GM12864 (cell line): ENCODE measurements around the gene KRTAP9-1.
"Not testable (repeated sequence)": the region's sequence is repeated elsewhere in the genome, so short reads cannot be mapped to it uniquely, and the experiment has no call there.

Experiments used
- DNase-seq: peaks from one replicate; pipeline ENCODE4 v3.0.0-alpha.2; 2011; ENCODE audit warnings: low read depth
- H3K4me3 ChIP-seq: 2 replicates; pipeline ENCODE4 v1.5.1; 2011; ENCODE audit warnings: mild to moderate bottlenecking, low read depth, low read length, control low read depth
- CTCF ChIP-seq: IDR thresholded peaks from 2 replicates; pipeline ENCODE4 v1.5.1; 2011; ENCODE audit warnings: low read depth, mild to moderate bottlenecking, moderate library complexity, low read length, control low read depth, inconsistent platforms; ENCODE audit errors: missing control alignments

KRTAP9-1 gene

GRCh38 chr17:41149652-41149985, 40.1 kb upstream of the KRTAP9-1 start, which contains the start of gene KRTAP4-5:
Gene KRTAP4-5, minus strand, starts transcription at chr17:41149825. Its CDS starts 58 bp downstream, at chr17:41149767.
- DNase-seq: no peak
- TF ChIP-seq CTCF: no peak

GRCh38 chr17:41150026-41150425, 39.7 kb upstream of the KRTAP9-1 start:
- no peak for TF ChIP-seq CTCF
- no peak for DNase-seq
- H3K4me3 ChIP-seq: no peak overlapping the region

More at GRCh38 chr17:41149652-41149985, 40.1 kb upstream of the KRTAP9-1 start, which contains the start of gene KRTAP4-5:
- H3K4me3 ChIP-seq: no peak within 1 kb of the TSS

- DNase-seq: no peak
- no peak overlapping the region for H3K4me3 ChIP-seq
- TF ChIP-seq CTCF: no peak
Measured at GRCh38 chr17:41151525-41151924, 38.2 kb upstream of the KRTAP9-1 start.

GRCh38 chr17:41153856-41154255, 35.8 kb upstream of the KRTAP9-1 start:
- TF ChIP-seq CTCF: no peak
- H3K4me3 ChIP-seq: no peak overlapping the region
- no peak for DNase-seq

GRCh38 chr17:41160190-41160589, 29.5 kb upstream of the KRTAP9-1 start:
- H3K4me3 ChIP-seq: not testable (repeated sequence)

GRCh38 chr17:41160648-41161047, 29.0 kb upstream of the KRTAP9-1 start, which contains the start of gene KRTAP4-4:
Gene KRTAP4-4, minus strand, starts transcription at chr17:41160748. Its CDS starts 57 bp downstream, at chr17:41160691.
- TF ChIP-seq CTCF: no peak
- no peak for DNase-seq

More at GRCh38 chr17:41160190-41160589, 29.5 kb upstream of the KRTAP9-1 start:
- DNase-seq: not testable (repeated sequence)

GRCh38 chr17:41163828-41164227, 25.9 kb upstream of the KRTAP9-1 start:
- H3K4me3 ChIP-seq: no peak overlapping the region
- DNase-seq: no peak
- TF ChIP-seq CTCF: no peak

More at GRCh38 chr17:41160648-41161047, 29.0 kb upstream of the KRTAP9-1 start, which contains the start of gene KRTAP4-4:
- H3K4me3 ChIP-seq: no peak within 1 kb of the TSS
